ENCODE data around the gene C1QTNF6.

DNA sequence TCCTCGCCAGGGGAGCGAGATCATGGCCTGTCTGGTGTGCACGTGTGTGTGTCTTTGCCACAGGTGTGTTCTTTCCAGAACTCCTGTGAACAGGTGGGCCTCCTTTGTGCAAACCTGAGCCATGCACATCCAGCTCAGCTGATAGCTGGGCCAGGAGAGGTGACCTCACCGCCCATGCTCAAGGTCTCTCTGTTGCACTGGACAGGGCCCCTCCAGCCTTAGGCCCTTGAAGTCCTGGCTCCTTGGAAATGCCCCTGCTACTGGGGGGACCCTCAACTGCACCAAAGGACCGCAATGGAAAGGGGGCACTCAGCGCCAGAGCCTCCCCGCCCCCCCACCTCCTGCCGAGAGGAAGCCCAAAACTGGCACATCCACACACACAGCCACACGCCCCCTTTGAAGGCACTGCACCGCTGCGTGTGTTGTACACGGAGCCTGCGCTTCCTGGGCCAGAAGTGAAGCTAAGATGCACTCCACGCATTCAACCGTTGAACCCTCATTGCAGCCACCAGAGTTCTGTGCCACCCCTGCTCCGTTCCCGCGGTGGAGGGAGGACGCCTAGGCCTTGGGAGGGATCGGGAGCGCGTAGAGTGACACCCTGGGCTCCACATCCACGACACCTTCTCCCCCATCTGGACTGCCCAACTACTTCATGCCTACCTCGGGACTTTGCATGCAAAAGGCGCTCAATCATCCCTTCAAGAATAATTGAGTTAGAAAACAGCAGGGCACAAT is 21.9 kb downstream of the C1QTNF6 start:
- no peak for TF ChIP-seq EP300 (IDR thresholded peaks at IDR 0.05)
- TF ChIP-seq, protein P1, sequence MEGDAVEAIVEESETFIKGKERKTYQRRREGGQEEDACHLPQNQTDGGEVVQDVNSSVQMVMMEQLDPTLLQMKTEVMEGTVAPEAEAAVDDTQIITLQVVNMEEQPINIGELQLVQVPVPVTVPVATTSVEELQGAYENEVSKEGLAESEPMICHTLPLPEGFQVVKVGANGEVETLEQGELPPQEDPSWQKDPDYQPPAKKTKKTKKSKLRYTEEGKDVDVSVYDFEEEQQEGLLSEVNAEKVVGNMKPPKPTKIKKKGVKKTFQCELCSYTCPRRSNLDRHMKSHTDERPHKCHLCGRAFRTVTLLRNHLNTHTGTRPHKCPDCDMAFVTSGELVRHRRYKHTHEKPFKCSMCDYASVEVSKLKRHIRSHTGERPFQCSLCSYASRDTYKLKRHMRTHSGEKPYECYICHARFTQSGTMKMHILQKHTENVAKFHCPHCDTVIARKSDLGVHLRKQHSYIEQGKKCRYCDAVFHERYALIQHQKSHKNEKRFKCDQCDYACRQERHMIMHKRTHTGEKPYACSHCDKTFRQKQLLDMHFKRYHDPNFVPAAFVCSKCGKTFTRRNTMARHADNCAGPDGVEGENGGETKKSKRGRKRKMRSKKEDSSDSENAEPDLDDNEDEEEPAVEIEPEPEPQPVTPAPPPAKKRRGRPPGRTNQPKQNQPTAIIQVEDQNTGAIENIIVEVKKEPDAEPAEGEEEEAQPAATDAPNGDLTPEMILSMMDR (IDR thresholded peaks at IDR 0.05): no peak
- no peak for TF ChIP-seq POLR2AphosphoS5 (IDR thresholded peaks at IDR 0.05)
